ENCODE results near the gene AVEN.

The AVEN gene

DNA sequence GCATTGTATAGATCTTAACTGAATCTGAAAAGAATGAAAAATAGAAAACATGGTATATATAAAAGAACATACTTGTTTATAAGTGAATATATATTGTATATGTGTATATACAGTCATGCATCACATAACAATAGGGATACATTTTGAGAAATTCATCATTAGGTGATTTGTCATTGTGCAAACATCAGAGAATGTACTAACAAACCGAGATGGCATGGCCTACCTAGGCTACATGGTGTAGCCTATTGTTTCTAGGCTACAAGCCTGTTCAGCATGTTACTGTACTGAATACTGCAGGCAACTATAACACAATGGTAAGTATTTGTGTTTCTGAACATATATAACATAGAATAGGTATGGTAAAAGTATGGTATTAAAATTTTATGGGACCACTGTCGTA, 135.3 kb downstream of the AVEN start:
- TF ChIP-seq, protein P1, sequence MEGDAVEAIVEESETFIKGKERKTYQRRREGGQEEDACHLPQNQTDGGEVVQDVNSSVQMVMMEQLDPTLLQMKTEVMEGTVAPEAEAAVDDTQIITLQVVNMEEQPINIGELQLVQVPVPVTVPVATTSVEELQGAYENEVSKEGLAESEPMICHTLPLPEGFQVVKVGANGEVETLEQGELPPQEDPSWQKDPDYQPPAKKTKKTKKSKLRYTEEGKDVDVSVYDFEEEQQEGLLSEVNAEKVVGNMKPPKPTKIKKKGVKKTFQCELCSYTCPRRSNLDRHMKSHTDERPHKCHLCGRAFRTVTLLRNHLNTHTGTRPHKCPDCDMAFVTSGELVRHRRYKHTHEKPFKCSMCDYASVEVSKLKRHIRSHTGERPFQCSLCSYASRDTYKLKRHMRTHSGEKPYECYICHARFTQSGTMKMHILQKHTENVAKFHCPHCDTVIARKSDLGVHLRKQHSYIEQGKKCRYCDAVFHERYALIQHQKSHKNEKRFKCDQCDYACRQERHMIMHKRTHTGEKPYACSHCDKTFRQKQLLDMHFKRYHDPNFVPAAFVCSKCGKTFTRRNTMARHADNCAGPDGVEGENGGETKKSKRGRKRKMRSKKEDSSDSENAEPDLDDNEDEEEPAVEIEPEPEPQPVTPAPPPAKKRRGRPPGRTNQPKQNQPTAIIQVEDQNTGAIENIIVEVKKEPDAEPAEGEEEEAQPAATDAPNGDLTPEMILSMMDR (IDR thresholded peaks at IDR 0.05) = no peak

DNA sequence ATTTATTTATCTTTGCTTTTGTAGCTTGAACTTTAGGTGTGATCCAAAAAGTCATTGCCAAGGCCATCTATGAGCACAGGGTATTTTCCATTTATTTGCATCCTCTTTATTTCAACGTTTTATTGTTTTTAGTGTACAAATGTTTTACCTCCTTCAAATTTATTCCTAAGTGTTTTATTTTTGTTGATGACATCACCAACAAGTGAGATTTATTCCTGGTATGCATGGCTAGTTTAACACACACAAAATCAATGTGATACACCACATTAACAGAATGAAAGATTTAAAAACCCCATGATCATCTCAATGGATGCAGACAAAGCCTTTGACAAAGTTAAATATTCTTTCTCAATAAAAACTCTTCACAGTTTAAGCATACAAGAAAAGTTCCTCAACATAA, 137.0 kb downstream of the AVEN start:
- TF ChIP-seq, protein P1 (IDR thresholded peaks at IDR 0.05) = no peak

DNA sequence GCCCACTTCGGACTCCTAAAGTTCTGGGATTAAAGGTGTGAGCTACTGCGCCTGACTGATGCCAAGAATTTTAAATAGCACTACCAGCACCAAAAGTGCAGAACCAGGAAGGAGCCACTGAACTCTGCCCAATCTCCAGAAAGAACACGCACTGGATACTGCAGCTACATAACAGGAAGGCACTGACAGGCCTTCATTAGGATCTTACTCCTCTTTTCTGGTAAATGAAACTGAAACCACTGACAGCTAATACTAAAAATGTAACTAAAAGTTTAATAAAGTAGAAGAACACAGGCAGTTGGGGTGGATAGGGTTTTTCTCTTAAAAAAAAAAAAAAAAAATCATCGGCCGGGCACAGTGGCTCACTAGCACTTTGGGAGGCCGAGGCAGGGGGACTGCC, 144.8 kb downstream of the AVEN start:
- TF ChIP-seq, protein P1 (IDR thresholded peaks at IDR 0.05) = no peak

DNA sequence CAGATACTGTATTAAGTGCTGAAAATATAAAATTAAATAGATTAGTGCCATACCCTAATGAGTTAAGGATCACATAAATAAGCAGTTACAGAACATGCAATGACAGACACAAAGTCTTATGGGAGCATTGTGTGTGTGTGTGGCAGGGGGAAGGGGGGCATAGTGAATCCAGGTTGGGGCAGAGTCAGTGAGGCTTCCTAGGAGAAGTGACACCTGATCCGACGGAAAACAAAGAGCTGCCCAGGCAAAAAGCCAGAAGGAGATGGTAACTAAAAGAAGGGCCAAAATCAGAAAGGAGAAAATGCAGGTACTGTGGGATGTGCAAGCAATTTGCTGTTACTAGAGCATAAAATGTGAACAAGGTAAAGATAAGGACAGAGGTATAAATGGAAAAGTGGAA, 150.8 kb downstream of the AVEN start:
- TF ChIP-seq, protein P1 (IDR thresholded peaks at IDR 0.05) = no peak

DNA sequence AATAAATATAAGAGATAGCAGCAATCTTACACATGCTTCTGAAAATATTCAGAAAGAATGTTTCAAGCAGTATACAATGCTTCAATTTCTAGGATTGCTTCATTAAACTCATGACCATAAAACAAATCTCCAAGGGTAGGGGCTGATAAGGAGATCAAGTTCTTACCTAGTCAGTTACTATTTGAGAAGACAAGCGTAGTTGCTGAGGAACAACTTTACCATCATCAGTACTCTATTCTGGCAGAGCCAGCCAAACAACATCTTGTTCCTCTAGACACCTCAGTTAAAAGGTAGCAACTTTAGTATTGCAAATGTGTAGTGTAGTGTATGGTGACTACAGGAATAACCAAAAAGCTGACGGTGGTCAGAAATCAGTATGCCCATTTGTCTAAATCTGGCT, 156.1 kb downstream of the AVEN start:
- TF ChIP-seq, protein P1 (IDR thresholded peaks at IDR 0.05) = no peak

DNA sequence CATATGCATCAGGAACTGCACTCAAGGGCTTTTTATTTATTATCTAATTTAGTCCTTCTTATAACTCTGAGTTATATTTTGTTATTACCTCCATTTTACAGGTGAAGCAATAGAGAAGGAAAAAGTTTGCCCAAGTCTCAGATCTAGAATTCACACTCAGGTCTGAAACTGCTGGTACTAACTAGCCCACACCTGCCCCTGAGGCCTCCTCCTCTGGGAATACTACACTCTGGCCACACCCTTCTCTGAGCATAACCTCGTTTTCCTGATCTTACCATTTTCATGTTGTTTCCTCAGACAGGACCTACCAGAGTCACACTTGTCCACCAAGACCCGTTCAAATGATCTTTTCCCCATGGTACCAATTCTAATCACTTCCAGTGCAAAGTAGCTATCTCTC, 164.8 kb downstream of the AVEN start:
- TF ChIP-seq, protein P1 (IDR thresholded peaks at IDR 0.05) = no peak

DNA sequence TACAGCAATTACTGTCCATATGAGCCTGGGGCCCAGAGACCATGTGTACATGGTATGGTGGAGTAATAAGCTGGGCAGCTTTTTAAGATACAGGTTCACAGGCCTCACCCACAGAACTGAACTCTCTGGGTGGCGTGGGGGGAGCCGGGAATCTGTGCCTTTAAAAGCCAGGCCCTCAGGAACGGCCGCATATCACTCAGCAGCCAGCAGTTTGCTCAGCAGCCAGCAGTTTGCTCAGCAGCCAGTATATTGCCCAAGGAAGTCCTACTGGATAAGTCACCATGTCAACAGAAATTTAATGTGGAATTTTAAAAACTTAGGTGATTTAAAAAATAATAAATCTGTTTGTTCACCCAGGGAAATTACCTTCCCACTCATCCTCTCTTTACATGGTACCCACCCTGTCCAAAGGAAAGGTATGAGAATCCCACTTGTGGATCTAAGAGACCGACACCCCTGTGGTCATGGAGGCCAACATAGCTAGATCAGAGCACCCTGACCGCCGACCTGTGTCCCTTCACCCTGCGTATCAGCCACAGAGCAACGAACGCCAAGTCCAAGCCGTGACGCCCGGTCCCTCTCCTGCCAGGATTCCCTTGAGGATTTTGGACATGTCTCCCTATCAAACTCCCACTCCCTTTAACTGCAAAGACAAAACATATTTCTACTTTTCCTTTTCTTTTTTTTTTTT, 166.4 kb downstream of the AVEN start:
- TF ChIP-seq, protein P1 (IDR thresholded peaks at IDR 0.05) = no peak

DNA sequence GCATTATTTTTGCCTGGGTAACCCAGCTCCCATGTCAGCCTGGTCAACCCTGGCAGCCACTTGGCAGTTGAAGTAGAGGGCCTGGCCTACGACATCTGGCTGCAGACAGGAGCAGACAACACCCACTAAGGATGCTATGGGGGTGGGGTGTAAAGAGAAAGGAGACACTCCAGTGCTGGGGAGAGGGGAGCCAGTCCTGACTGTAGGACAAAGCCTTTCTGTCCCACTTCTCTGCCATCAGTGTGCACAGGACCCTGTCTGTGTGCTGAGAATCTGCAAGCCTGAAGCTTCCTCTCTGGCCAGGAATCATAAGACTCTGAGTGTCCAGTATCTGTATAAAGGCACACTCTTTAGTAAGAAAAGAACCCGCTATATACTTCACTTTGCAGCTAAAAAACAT, 167.0 kb downstream of the AVEN start:
- TF ChIP-seq, protein P1 (IDR thresholded peaks at IDR 0.05) = no peak
